HG03558 (cell line): ENCODE data around the gene TUSC2.
A peak's percentile ranks its signal among the peaks of the same experiment; 100 is the strongest.
"Not testable (repeated sequence)": the region's sequence is repeated elsewhere in the genome, so short reads cannot be mapped to it uniquely, and the experiment has no call there.

ENCODE experiments used
- ATAC-seq: cut with Tn5 transposase; IDR thresholded peaks from one replicate; pipeline ENCODE4 v1.9.1; 2021; ENCODE audit warnings: moderate number of reproducible peaks; ENCODE audit not compliant: unreplicated experiment; ENCODE audit errors: extremely low read depth

The TUSC2 gene

GRCh38 chr3:50320853-50321335 is 7.1 kb downstream of the TUSC2 start:
- peak; percentile 21 for ATAC-seq

- no peak for ATAC-seq
Observed at GRCh38 chr3:50319894-50320625, 8.0 kb downstream of the TUSC2 start.

DNA sequence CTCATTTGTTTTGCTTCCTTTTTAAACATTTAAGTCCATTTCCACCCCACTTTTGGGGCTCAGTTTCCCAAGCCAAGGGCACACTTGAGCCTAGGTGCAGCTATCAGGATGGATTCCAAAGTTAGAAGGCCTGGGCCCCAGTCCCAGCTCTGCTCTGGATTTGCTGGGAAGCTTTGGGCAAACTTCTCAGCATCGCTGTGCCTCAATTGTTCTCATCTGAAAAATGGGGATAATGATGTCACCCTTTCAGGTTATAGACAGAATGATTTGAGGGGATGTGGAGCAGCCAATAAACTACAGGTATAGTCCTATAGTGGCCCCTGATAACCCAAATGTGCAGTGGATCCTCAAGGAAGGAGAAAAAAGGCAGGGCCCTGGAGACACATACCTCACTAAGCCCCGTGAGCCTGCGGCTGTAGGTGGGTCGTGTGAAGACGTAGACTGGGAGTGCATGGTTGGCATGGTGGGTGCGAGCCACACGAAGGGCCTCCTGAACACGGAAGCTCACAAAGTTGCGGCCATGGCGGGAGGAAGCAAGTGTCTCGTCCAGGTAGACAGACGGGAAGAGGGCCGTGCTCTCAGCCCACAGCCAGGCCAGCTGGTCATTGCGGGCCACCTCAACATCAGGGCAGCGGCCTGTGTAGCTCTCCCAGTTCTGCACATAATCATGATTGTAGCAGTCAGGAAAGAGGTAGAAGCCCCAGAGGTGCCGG is 8.7 kb downstream of the TUSC2 start:
- ATAC-seq = no peak

- ATAC-seq = no peak
Observed at GRCh38 chr3:50318615-50319014, 9.4 kb downstream of the TUSC2 start.

DNA sequence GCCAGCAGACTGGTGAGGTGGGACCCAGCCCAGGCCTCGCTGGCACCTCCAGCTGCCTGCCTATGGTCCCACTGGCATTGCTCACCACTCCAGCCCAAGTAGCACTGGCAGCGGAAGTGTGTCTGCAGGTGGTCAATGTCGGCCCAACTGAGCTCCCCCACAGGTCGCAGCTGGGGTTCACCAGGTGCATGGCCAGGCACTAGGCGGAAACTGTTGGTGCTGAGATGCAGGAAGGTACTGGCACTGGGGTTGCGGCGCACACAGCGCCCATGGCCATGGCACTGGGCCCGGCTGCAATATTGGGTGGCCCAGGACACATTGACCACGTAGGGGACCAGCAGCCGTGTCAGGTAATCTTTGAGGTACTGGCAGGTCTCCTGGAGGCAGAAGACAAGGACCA is 9.9 kb downstream of the TUSC2 start:
- ATAC-seq = no peak

- no peak for ATAC-seq
Observed at GRCh38 chr3:50317300-50317699, 10.7 kb downstream of the TUSC2 start.

- ATAC-seq = no peak
Observed at GRCh38 chr3:50316657-50317242, 11.3 kb downstream of the TUSC2 start.

GRCh38 chr3:50314816-50315215 is 13.2 kb downstream of the TUSC2 start:
- ATAC-seq = no peak

DNA sequence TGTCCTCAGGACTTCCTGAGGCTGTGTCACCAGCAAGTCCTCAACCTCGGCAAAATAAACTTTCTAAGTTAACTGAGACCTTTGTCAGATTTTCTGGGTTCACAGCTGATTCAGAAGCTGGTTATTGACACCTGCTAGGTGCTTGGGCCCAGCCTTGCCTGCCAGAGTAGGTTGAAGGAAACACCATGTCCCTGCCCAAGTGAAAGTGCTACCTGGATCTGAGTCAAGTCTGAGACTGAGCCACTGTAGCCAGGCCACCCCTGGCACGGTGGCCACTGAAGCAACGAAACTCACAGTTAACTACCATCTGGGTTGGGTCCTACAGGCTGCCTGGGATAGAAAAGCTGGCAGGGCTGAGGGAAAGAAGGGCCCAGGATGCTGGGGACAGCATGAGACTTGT is 13.7 kb downstream of the TUSC2 start:
- ATAC-seq = no peak

- ATAC-seq = not testable (repeated sequence)
Observed at GRCh38 chr3:50312041-50312440, 16.0 kb downstream of the TUSC2 start.

- ATAC-seq = no peak
Observed at GRCh38 chr3:50304601-50305000, 23.4 kb downstream of the TUSC2 start.

DNA sequence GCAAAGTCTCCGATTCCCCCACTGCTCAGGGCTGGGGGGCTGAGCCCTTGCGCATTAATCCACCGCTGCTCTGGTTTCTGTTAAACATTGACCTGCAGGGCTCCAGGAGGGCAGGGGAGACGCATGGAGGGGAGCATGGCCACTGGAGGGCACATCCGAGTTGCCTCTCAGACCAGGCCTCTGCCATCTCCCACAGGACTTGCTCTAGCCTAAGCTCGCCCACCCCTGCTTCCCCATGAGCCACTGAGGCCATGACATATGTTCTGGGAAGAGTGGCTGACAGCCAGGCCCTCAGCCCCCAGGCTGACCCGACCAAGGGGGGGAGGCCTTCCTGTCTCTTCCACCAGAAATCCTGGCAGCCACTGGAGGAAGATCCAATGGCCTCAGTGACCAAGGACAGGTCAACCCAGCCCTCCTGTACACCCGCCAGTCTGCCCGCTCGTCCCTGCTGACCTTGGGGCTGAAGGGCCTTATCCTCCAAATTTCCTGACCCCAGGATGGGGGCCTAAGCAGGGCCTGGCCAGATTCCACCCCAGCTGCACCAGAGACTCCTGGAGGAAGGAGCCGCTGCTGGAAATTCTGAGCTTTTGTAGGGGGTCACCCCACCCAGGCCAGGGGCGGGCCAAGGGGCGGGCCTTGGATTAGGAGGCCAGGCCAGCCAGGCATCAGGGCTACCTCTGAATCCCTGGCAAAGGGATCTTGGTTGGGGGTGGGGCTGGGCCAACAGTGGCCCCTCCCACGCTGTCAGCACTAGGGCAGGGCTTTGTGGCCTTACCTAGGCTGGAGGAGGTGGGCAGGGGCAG is 24.8 kb downstream of the TUSC2 start, which contains the start of gene HYAL1:
Gene HYAL1, minus strand, starts transcription at position 562 of the 803 bp plus-strand sequence. CDS start 618 bp downstream, outside the sequence.
- ATAC-seq = no peak

GRCh38 chr3:50302095-50303012 is 25.7 kb downstream of the TUSC2 start:
- no peak for ATAC-seq

DNA sequence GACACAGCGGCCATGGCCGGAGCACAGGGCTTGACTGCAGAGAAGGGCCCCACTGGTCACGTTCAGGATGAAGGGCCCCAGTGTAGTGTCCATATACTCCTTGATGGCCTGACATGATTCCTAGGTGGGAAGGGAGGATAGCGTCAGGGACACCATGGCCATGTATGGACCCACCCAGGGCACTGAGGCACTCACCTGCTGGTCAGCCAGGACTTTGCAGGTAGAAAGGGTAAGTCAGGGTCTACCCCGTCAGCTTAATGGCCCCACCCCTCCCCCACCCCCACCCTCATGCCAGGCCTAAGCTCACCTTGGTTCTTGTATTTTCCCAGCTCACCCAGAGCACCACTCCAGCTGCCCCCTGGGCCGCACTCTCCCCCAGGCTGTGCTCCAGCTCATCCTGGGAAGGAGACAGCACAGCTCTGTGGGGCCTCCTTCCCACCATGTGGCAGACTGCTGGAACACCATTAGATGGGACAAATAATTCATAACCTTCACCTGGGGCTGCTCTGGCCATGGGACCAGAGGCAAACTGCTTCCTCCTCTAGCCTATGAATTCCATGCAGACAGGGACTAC is 27.3 kb downstream of the TUSC2 start:
- ATAC-seq = no peak

GRCh38 chr3:50299929-50300680 is 27.9 kb downstream of the TUSC2 start:
- ATAC-seq = no peak

- ATAC-seq = no peak
Observed at GRCh38 chr3:50299638-50299928, 28.4 kb downstream of the TUSC2 start.

- peak; percentile 51 for ATAC-seq
Observed at GRCh38 chr3:50298836-50299637, 29.0 kb downstream of the TUSC2 start, which contains the start of the genes HYAL3 and NAA80. HYAL3 (minus strand) TSS chr3:50299405; CDS start chr3:50295602, 3,803 bp downstream. NAA80 (minus strand) TSS chr3:50299405; CDS start chr3:50297463, 1,942 bp downstream.
